HG02798 (cell line): ENCODE data around the gene NOB1.

ENCODE experiments used
- ATAC-seq: cut with Tn5 transposase; IDR thresholded peaks from one replicate; pipeline ENCODE4 v1.9.1; 2021; ENCODE audit warnings: mild to moderate bottlenecking; ENCODE audit not compliant: unreplicated experiment, poor library complexity

Gene NOB1

DNA sequence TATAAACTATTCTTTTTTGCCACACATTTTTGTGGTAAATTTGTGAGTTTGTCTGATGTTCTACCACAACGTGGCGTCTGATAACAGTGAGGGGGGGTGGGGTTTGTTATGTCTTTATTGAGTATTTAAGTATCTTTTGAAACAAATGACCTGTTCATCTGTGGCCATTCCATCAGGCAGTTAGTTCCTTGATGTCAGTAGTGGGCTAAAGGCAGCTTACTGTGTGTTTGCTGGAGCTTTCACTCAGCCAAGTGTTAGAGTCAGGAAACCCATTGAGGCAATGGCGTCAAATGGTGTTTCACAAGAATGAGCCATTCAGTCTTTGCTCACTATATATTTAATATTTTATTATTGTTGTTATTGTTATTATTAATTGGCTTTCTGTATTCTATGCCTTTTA lies 56.3 kb downstream of the NOB1 start:
- ATAC-seq, result no peak

- ATAC-seq, result no peak
Measured at GRCh38 chr16:69693916-69694315, 60.8 kb downstream of the NOB1 start.

DNA sequence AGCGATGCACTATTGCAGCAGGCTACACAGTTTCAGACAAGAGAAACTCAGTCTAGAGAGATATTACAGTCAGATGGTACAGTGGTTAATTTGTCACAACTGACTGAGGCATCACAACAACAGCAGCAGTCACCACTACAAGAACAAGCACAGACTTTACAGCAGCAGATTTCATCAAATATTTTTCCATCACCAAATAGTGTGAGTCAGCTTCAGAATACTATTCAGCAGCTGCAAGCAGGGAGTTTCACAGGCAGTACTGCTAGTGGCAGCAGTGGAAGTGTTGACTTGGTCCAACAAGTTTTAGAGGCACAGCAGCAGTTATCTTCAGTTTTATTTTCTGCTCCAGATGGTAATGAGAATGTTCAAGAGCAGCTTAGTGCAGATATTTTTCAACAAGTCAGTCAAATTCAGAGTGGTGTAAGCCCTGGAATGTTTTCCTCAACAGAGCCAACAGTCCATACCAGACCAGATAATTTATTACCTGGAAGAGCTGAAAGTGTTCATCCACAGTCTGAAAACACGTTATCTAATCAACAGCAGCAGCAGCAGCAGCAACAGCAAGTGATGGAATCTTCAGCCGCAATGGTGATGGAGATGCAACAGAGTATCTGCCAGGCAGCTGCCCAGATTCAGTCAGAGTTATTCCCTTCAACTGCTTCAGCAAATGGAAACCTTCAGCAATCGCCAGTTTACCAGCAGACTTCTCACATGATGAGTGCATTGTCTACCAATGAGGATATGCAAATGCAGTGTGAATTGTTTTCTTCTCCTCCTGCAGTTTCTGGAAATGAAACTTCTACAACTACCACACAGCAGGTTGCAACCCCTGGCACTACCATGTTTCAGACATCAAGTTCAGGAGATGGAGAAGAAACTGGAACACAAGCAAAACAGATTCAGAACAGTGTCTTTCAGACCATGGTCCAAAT lies 62.5 kb downstream of the NOB1 start:
- ATAC-seq, result no peak
